Neuronal stem cell (in vitro differentiated cells): Measurements from ENCODE around the gene SMIM5.

Experiments used
- DNase-seq: peaks from one replicate; pipeline ENCODE4 v3.0.0-alpha.2; 2013; ENCODE audit warnings: low spot score
- H2AFZ ChIP-seq: one replicate; pipeline ENCODE4 v1.6.1; 2013; ENCODE audit warnings: mild to moderate bottlenecking, low read length, inconsistent platforms
- H2AK5ac ChIP-seq: 2 replicates; pipeline ENCODE4 v1.6.1; 2013; ENCODE audit warnings: low read depth, mild to moderate bottlenecking, inconsistent platforms, low read length, moderate library complexity, mixed read lengths
- H2BK120ac ChIP-seq: 2 replicates; pipeline ENCODE4 v1.6.1; 2013; ENCODE audit warnings: low read depth, mild to moderate bottlenecking, inconsistent platforms, low read length, moderate library complexity, mixed read lengths
- H2BK12ac ChIP-seq: one replicate; pipeline ENCODE4 v1.6.1; 2013; ENCODE audit warnings: low read length, inconsistent platforms
- H2BK15ac ChIP-seq: 2 replicates; pipeline ENCODE4 v1.6.1; 2013; ENCODE audit warnings: mild to moderate bottlenecking, low read length, inconsistent platforms, mixed read lengths
- H2BK5ac ChIP-seq: one replicate; pipeline ENCODE4 v1.6.1; 2013; ENCODE audit warnings: inconsistent platforms, mild to moderate bottlenecking, low read length, moderate library complexity
- H3K14ac ChIP-seq: one replicate; pipeline ENCODE4 v1.6.1; 2013; ENCODE audit warnings: low read length, inconsistent platforms
- H3K18ac ChIP-seq: 2 replicates; pipeline ENCODE4 v1.6.1; 2013; ENCODE audit warnings: low read length, inconsistent platforms
- H3K23ac ChIP-seq: 2 replicates; pipeline ENCODE4 v1.6.1; 2013; ENCODE audit warnings: low read depth, mild to moderate bottlenecking, mixed read lengths, low read length, inconsistent platforms; ENCODE audit not compliant: poor library complexity
- H3K27ac ChIP-seq: replicated peaks from 3 replicates; pipeline ENCODE4 v1.5.1; 2013; ENCODE audit warnings: low read length, inconsistent platforms
- H3K27me3 ChIP-seq, 3 experiments: 2 replicates each; pipeline ENCODE4 v1.6.1; 2013; ENCODE audit warnings: low read length in 3 of 3, mild to moderate bottlenecking in 2 of 3, inconsistent platforms in 1 of 3, low read depth in 1 of 3, mixed read lengths in 1 of 3, moderate library complexity in 1 of 3; ENCODE audit not compliant: control insufficient read depth in 3 of 3, insufficient read depth in 3 of 3
- H3K36me3 ChIP-seq, 2 donors: replicated peaks in 1 of 2; 2 replicates each; pipeline ENCODE4 v1.6.1; 2013; ENCODE audit warnings: low read length in 2 of 2; ENCODE audit not compliant: control insufficient read depth in 2 of 2, insufficient read depth in 2 of 2
- H3K4ac ChIP-seq: 2 replicates; pipeline ENCODE4 v1.6.1; 2013; ENCODE audit warnings: inconsistent platforms, mild to moderate bottlenecking, low read length, moderate library complexity
- H3K4me1 ChIP-seq, 2 donors: 1 replicate in 1 of 2; 2 replicates in 1 of 2; pipeline ENCODE4 v1.6.1; 2013; ENCODE audit warnings: low read length in 2 of 2, low read depth in 1 of 2; ENCODE audit not compliant: control insufficient read depth in 2 of 2, insufficient read depth in 1 of 2
- H3K4me2 ChIP-seq: one replicate; pipeline ENCODE4 v1.6.1; 2013; ENCODE audit warnings: mild to moderate bottlenecking, low read length, inconsistent platforms; ENCODE audit not compliant: insufficient read depth, poor library complexity, severe bottlenecking
- H3K4me3 ChIP-seq, 2 donors: 2 replicates each; pipeline ENCODE4 v1.5.1; 2013; ENCODE audit warnings: low read length in 2 of 2, mild to moderate bottlenecking in 2 of 2, inconsistent platforms in 1 of 2, moderate library complexity in 1 of 2
- H3K79me1 ChIP-seq: one replicate; pipeline ENCODE4 v1.6.1; 2013; ENCODE audit warnings: low read depth, mild to moderate bottlenecking, inconsistent platforms, low read length, moderate library complexity
- H3K9ac ChIP-seq: one replicate; pipeline ENCODE4 v1.6.1; 2013; ENCODE audit warnings: mild to moderate bottlenecking, low read depth, low read length, inconsistent platforms; ENCODE audit not compliant: poor library complexity
- H3K9me3 ChIP-seq, 2 donors: replicated peaks in 1 of 2; 2 replicates each; pipeline versions ENCODE3 to v1.6.1; 2013; ENCODE audit warnings: low read length in 2 of 2, mild to moderate bottlenecking in 2 of 2, inconsistent platforms in 1 of 2, low read depth in 1 of 2, mixed read lengths in 1 of 2, moderate library complexity in 1 of 2; ENCODE audit not compliant: control insufficient read depth in 2 of 2, insufficient read depth in 1 of 2
- H4K8ac ChIP-seq: one replicate; pipeline ENCODE4 v1.6.1; 2013; ENCODE audit warnings: low read depth, mild to moderate bottlenecking, inconsistent platforms, low read length, moderate library complexity
- H4K91ac ChIP-seq: one replicate; pipeline ENCODE4 v1.6.1; 2013; ENCODE audit warnings: low read length, low read depth, mild to moderate bottlenecking, inconsistent platforms; ENCODE audit not compliant: poor library complexity
- WGBS, 2 donors: extraction: QIAGEN DNeasy Blood & Tissue Kit; methylation state at CpG; one replicate each; pipeline ENCODE4 v1.1.7; 2013; ENCODE audit warnings: missing lambda C conversion rate in 2 of 2, mixed read lengths in 1 of 2; ENCODE audit not compliant: insufficient read length in 2 of 2, insufficient replicate concordance in 1 of 2; ENCODE audit errors: extremely low coverage in 2 of 2; 5-methylcytosine and 5-hydroxymethylcytosine counted together

The SMIM5 gene

DNA sequence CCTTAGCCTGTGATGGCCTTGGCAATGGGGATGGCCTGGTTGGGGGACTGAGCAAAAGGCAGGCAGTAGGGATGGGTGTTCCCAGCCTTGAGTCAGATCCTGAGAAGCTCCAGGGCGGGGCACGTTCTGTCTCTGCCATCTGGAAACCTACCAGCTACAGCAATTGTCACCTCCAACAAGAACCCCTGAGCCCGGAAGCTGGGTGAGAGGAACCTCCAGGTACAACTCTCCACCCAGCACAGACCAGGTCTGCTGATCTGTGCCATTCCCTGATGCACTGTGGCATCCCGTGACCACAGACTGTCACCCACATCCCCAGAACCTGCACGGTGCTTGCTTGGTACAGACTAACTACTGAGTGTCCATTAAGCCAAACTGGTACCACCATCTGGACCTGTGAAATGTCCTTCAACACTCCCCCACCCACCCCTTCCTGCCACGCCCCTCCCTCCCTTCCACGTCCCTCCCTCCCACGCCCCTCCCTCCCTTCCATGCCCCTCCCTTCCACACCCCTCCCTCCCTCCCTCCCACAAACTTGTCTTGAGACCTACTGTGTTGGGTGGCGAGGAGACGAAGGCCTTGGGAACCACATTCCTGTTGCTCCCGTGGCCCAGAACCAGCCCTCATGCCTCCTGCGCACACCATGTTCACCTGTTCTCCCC is 29.1 kb upstream of the SMIM5 start:
- no peak overlapping the region for H4K91ac ChIP-seq
- H2BK5ac ChIP-seq = peak overlapping the region; percentile 53
- no peaks in the 10 kb centered on the region for H3K36me3 ChIP-seq
- peak overlapping the region; percentile 32 for H3K9ac ChIP-seq
- DNase-seq = no peak
- H3K4me3 ChIP-seq = no peak overlapping the region
- H2BK120ac ChIP-seq = no peak overlapping the region
- H4K8ac ChIP-seq = no peak overlapping the region
- no CpG with 5 or more reads among the region's 12 CpGs for WGBS, 2 donors
- H3K4me2 ChIP-seq = no peak overlapping the region
- H3K9me3 ChIP-seq = peaks cover 0 to 2% of the 10 kb centered on the region in 2 donors
- H3K27ac ChIP-seq = no peak overlapping the region
- H3K4ac ChIP-seq = no peak overlapping the region
- no peak overlapping the region for H3K18ac ChIP-seq
- H2AFZ ChIP-seq = no peak overlapping the region
- no peaks in the 10 kb centered on the region for H3K79me1 ChIP-seq
- no peaks in the 10 kb centered on the region for H3K4me1 ChIP-seq
- peak overlapping the region; percentile 80 for H3K23ac ChIP-seq
- H3K27me3 ChIP-seq = no peaks in the 10 kb centered on the region
- peak overlapping the region; percentile 68 for H2AK5ac ChIP-seq
- no peak overlapping the region for H2BK15ac ChIP-seq
- H2BK12ac ChIP-seq = no peak overlapping the region
- H3K14ac ChIP-seq = no peak overlapping the region

DNA sequence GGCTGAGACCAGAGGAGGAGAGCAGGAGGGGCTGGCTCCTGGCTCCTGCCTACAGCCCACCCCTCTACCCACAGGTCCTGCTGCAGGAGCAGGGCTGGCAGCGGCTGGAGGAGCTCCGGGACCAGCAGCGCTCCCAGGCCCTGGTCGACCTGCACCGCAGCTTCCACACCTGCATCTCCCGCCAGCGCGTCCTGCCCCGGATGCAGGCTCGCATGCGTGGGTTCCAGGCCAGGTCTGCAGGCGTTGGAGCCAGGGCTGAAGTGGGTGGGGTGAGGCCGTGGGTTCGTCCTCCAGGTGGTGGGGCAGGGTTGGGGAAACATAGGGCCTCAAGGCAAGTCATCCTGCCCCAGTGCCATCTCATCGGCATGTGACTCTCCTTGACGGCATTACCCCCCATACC is 27.4 kb upstream of the SMIM5 start:
- DNase-seq = no peak
- Histone ChIP-seq H2BK120ac (no peak overlapping the region), H3K18ac (peak overlapping the region; percentile 76)

DNA sequence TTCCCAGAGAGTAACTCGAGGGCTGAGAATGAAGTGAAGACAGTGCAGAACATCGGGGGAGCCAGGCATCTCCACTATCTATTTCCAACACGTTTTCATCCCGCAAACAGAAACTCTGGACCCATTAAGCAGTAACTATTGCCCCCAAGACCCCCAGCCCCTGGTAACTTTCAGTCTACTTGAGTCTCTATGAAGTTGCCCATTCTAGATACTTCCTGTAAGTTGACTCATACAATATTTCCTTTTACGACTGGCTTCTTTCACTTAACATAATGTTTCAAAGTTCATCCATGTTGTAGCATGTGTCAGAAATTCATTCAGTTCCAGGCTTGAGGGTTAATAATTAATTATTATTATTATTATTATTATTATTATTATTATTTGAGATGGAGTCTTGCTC is 26.1 kb upstream of the SMIM5 start:
- H3K9ac ChIP-seq = no peak overlapping the region
- H3K9me3 ChIP-seq = peaks cover 0 to 2% of the 10 kb centered on the region in 2 donors
- H4K8ac ChIP-seq = no peak overlapping the region
- H2AK5ac ChIP-seq = no peak overlapping the region
- H3K27ac ChIP-seq = no peak overlapping the region
- H3K4ac ChIP-seq = no peak overlapping the region
- no peak overlapping the region for H2BK5ac ChIP-seq
- no peaks in the 10 kb centered on the region for H3K4me1 ChIP-seq
- H3K27me3 ChIP-seq = peaks cover 0 to 11% (median 0%) of the 10 kb centered on the region in 3 experiments
- H3K23ac ChIP-seq = no peak overlapping the region
- no peaks in the 10 kb centered on the region for H3K79me1 ChIP-seq
- H2BK15ac ChIP-seq = no peak overlapping the region
- H3K4me3 ChIP-seq = no peak overlapping the region
- H3K18ac ChIP-seq = no peak overlapping the region
- no peak overlapping the region for H2BK12ac ChIP-seq
- no peak overlapping the region for H2AFZ ChIP-seq
- no CpG with 5 or more reads among the region's 5 CpGs for WGBS, 2 donors
- no peak for DNase-seq
- no peaks in the 10 kb centered on the region for H3K36me3 ChIP-seq
- no peak overlapping the region for H3K4me2 ChIP-seq
- H4K91ac ChIP-seq = no peak overlapping the region
- H2BK120ac ChIP-seq = no peak overlapping the region
- H3K14ac ChIP-seq = no peak overlapping the region

More for the DNA sequence above, 27.4 kb upstream of the SMIM5 start:
- Histone ChIP-seq H3K79me1 (no peaks in the 10 kb centered on the region), H3K27ac (no peak overlapping the region), H3K4me3 (no peak overlapping the region), H2BK5ac (no peak overlapping the region), H2BK12ac (peak overlapping the region; percentile 84), H2BK15ac (no peak overlapping the region), H3K4me2 (no peak overlapping the region), H3K9me3 (peaks cover 0 to 2% of the 10 kb centered on the region in 2 donors), H3K9ac (no peak overlapping the region), H4K8ac (no peak overlapping the region), H2AFZ (no peak overlapping the region), H3K4me1 (no peaks in the 10 kb centered on the region), H3K4ac (peak overlapping the region; percentile 23), H3K36me3 (no peaks in the 10 kb centered on the region), H3K27me3 (peaks cover 0 to 2% (median 0%) of the 10 kb centered on the region in 3 experiments), H4K91ac (no peak overlapping the region), H2AK5ac (peak overlapping the region; percentile 70), H3K14ac (peak overlapping the region; percentile 31), H3K23ac (peak overlapping the region; percentile 55)
- WGBS, 2 donors = no CpG with 5 or more reads among the region's 16 CpGs

DNA sequence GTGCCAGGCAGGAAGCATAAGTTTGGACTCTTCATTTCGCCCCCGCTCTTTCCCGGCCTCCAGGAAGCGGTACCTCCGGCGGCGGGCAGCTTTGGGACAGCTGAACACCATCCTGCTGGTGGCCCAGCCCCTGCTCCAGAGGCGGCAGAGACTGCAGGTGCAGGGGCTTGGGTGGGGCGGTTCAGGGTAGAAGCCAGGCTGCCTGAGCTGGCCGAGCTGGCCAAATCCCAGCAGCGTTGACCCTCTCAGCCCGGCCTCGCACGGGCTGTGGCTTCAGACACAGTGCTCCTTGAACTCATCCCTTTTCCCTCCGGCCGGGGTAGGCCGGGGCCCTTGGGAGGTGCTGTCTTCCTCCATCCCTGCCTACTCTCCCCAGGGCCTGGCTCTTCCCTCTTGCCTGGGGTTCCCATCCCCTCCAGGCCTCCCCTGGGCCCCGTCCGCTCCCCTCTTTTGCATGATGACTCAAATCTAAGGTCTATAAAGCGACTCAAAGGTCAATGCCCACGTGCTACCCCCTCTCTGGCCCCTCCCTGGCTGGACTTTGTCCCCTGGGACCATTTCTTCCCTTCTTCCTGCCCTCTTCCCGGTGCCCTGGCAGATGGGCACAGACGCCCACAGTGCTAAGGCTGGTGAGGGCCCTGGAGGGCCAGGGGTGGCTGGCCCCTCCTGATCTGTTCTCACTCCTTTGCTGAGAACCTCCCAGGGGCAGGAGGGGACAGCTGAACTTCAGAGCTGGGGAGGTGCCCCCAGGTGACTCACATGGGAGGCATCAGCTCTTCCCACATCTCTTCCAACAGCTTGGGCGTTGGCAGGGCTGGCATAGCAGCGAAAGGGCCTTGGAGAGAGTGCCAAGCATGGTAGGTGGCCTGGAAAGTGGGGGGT is 22.9 kb upstream of the SMIM5 start:
- H3K4ac ChIP-seq = no peak overlapping the region
- no peak overlapping the region for H2BK12ac ChIP-seq
- H2BK15ac ChIP-seq = no peak overlapping the region
- H3K27ac ChIP-seq = no peak overlapping the region
- H2BK120ac ChIP-seq = no peak overlapping the region
- no CpG with 5 or more reads among the region's 25 CpGs for WGBS, 2 donors
- H3K36me3 ChIP-seq = no peaks in the 10 kb centered on the region
- no peak overlapping the region for H3K18ac ChIP-seq
- no peak overlapping the region for H2AFZ ChIP-seq
- peaks cover 0 to 13% (median 0%) of the 10 kb centered on the region in 3 experiments for H3K27me3 ChIP-seq
- H4K91ac ChIP-seq = no peak overlapping the region
- H3K4me2 ChIP-seq = no peak overlapping the region
- peak overlapping the region; percentile 20 for H2BK5ac ChIP-seq
- H2AK5ac ChIP-seq = no peak overlapping the region
- no peak overlapping the region for H3K4me3 ChIP-seq
- no peak overlapping the region for H4K8ac ChIP-seq
- DNase-seq = no peak
- no peaks in the 10 kb centered on the region for H3K9me3 ChIP-seq
- H3K23ac ChIP-seq = no peak overlapping the region
- no peak overlapping the region for H3K9ac ChIP-seq
- H3K4me1 ChIP-seq = peaks cover 2 to 12% of the 10 kb centered on the region in 2 donors
- H3K79me1 ChIP-seq = no peaks in the 10 kb centered on the region
- H3K14ac ChIP-seq = no peak overlapping the region
